PC-9 (cell line): Measurements from ENCODE around the gene LAD1.

Experiments
- CTCF ChIP-seq: fragments of 200-600 bp; sonication (generic); conservative IDR thresholded peaks from 2 replicates; pipeline ENCODE4 v1.6.1; 2017; ENCODE audit warnings: mixed run types, antibody characterized with exemption, mild to moderate bottlenecking, moderate library complexity
- EZH2 ChIP-seq: fragments of 200-600 bp; sonication (generic); IDR thresholded peaks from 2 replicates; pipeline ENCODE4 v1.8.0; 2017; ENCODE audit warnings: antibody characterized with exemption, low read depth

GRCh38 chr1:201377611-201378092, 21.5 kb downstream of the LAD1 start, which contains the start of gene TNNT2:
- TF ChIP-seq CTCF (no peak), EZH2 (no peak)
